Activated CD4-positive, alpha-beta T cell treated with anti-CD3 and anti-CD28 coated beads for 36 hours (primary cell): Measurements from ENCODE around the gene KCTD17. TPM values are rescaled to one million over a fixed set of nuclear protein-coding genes. Genes with fewer than 3 reads are reported as not detected.

ENCODE experiments used
- ATAC-seq: fragments of 200-7000 bp; cut with Tn5 transposase; one replicate; pipeline ENCODE4 v1.10.0; 2021; ENCODE audit warnings: mild to moderate bottlenecking, moderate library complexity
- CTCF ChIA-PET: fragments of 350-600 bp; sonication (Branson Sonifier 250); formaldehyde crosslinking; loops from one replicate; lab custom pipeline; 2021; ENCODE audit warnings: antibody characterized with exemption; lab: Charles Lee
- POLR2A ChIA-PET: fragments of 350-600 bp; sonication (Branson Sonifier 250); formaldehyde crosslinking; loops from one replicate; lab custom pipeline; 2021; ENCODE audit warnings: antibody characterized with exemption, inconsistent platforms; lab: Charles Lee
- DNase-seq: peaks from one replicate; pipeline ENCODE4 v3.0.0-alpha.2; 2020
- H3K27ac Mint-ChIP-seq: one replicate; pipeline ENCODE4 v1.8.0; 2021; ENCODE audit warnings: mixed read lengths
- H3K27me3 Mint-ChIP-seq: one replicate; pipeline ENCODE4 v1.8.0; 2021; ENCODE audit warnings: mixed read lengths
- H3K36me3 Mint-ChIP-seq: one replicate; pipeline ENCODE4 v1.8.0; 2021; ENCODE audit warnings: low read depth, mixed read lengths
- H3K4me1 Mint-ChIP-seq: one replicate; pipeline ENCODE4 v1.8.0; 2021; ENCODE audit warnings: mixed read lengths
- H3K4me3 Mint-ChIP-seq: one replicate; pipeline ENCODE4 v1.8.0; 2021; ENCODE audit warnings: mild to moderate bottlenecking, moderate library complexity, mixed read lengths
- H3K9me3 Mint-ChIP-seq: one replicate; pipeline ENCODE4 v1.8.0; 2021; ENCODE audit warnings: low read depth, mixed read lengths
- intact Hi-C, 2 experiments: fragments of 100-400 bp; cut with DNase I in 1 of 2; cut with micrococcal nuclease in 1 of 2; formaldehyde crosslinking; loops; one replicate each; pipeline versions ENCODE4 v1.14.2 to v1.15.1; 2022 to 2024; cut with DNase I, micrococcal nuclease
- total RNA-seq, 2 experiments: library from RNA; stranded (reverse); gene quantifications; one replicate each; pipeline ENCODE4 v1.2.3, GENCODE V29; 2021

Gene KCTD17, protein sequence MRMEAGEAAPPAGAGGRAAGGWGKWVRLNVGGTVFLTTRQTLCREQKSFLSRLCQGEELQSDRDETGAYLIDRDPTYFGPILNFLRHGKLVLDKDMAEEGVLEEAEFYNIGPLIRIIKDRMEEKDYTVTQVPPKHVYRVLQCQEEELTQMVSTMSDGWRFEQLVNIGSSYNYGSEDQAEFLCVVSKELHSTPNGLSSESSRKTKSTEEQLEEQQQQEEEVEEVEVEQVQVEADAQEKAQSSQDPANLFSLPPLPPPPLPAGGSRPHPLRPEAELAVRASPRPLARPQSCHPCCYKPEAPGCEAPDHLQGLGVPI
- 10 to 100 TPM; 32.5 to 36.8 TPM for total RNA-seq

DNA sequence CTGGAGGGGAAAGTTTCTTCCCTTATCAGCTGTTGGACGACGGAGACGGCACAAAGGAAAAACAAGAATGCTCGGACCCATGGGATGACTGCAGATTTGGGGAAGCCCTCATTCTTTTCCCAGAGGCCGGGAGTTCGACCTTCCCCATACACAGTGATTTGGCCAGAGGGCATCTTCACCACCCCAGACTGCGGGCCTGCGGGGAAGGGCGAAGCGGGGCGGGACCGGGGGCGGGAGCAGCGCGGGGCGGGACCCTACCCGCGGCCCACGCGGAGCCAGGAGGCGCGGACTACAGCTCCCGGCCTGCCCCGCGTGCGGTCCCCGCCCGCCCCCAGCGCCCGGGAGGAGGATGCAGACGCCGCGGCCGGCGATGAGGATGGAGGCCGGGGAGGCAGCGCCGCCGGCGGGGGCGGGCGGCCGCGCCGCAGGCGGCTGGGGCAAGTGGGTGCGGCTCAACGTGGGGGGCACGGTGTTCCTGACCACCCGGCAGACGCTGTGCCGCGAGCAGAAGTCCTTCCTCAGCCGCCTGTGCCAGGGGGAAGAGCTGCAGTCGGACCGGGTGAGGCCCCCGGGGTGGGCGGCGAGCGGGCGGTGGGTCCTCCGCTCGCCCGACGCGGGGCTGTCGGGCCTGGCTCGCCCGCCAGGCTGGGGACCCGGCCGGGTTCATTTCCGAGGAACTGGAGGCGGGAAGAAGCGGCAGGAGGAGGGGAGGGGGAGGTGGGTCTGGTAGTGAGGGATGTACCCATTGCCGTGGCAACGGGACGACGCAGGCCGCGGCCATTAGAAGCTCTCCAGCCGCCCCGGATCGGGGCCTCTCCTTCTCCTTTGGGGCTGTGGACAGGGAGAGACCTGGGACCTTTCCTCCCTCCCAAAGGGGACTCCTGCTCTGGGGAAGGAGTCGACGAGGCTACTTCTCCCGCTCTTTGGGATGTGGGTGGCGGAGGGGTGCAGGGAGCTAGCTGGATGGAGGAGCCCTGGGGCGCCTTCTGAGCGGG, at the start of gene KCTD17:
Gene KCTD17, plus strand, starts transcription at position 352 of the 995 bp plus-strand sequence. Its CDS starts 19 bp downstream, at position 371.
- ATAC-seq: peak; percentile 100
- Mint-ChIP-seq H3K4me3 (peak within 1 kb of the TSS; percentile 79), H3K27ac (peak within 1 kb of the TSS; percentile 67), H3K36me3 (no peaks in the 10 kb centered on the region), H3K27me3 (no peaks in the 10 kb centered on the region), H3K9me3 (no peaks in the 10 kb centered on the region), H3K4me1 (peaks cover 6% of the 10 kb centered on the region)
- POLR2A ChIA-PET: interaction anchor here (1.0 to 1.7 kb wide), 4 partner anchors 9 to 111 kb away, joined by 3 to 9 read pairs (median 4); no protein-coding TSS in a partner anchor
- DNase-seq: peak; percentile 90
- CTCF ChIA-PET: interaction anchor here (1.0 to 1.5 kb wide), 4 partner anchors 31 to 276 kb away, joined by 3 to 4 read pairs (median 3); partner anchors contain the start of gene IFT27
- intact Hi-C loops: loop anchor here in 1 of 2 experiments (1.0 to 5.0 kb wide), 3 partner anchors 71 to 274 kb away; partner anchors contain the start of gene IFT27

DNA sequence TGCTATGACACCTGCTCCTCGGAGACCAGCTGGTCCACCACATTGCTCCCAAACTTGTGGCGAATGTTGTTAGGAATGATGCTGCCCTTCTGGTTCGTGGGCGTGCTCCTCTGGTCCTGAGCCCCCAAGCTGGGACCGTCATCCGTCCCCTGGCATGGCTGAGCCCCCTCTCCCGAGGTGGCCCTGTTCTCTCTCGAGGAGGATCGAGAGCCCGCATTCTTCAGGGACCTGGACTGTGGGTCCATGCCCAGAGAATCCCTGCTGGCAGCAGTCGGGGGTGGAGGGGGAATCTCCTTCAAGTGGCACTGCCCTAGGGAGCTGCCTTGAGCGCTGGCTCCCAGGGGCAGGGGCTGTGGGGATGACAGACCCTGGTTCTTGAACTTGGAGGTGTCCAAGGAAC, 49.7 kb upstream of the KCTD17 start:
- no peak for DNase-seq
- no peak for ATAC-seq
- intact Hi-C loops: no loop called here
- no peak overlapping the region for H3K27ac Mint-ChIP-seq
- ChIA-PET CTCF (no interaction called here), POLR2A (no interaction called here)
- no peaks in the 10 kb centered on the region for H3K4me1 Mint-ChIP-seq
- H3K27me3 Mint-ChIP-seq: peaks cover 7% of the 10 kb centered on the region
- H3K9me3 Mint-ChIP-seq: no peaks in the 10 kb centered on the region
- H3K36me3 Mint-ChIP-seq: no peaks in the 10 kb centered on the region
- no peak overlapping the region for H3K4me3 Mint-ChIP-seq

GRCh38 chr22:37002633-37003032, 48.9 kb upstream of the KCTD17 start:
- no peaks in the 10 kb centered on the region for H3K36me3 Mint-ChIP-seq
- H3K4me1 Mint-ChIP-seq: no peaks in the 10 kb centered on the region
- DNase-seq: no peak
- H3K4me3 Mint-ChIP-seq: no peak overlapping the region
- POLR2A ChIA-PET: no interaction called here
- H3K27me3 Mint-ChIP-seq: peaks cover 7% of the 10 kb centered on the region
- H3K9me3 Mint-ChIP-seq: no peaks in the 10 kb centered on the region
- no peak overlapping the region for H3K27ac Mint-ChIP-seq
- intact Hi-C loops: no loop called here
- no peak for ATAC-seq
- CTCF ChIA-PET: interaction anchor here (0.7 kb wide), 1 partner anchor 440 kb away, joined by 4 read pairs; no protein-coding TSS in a partner anchor

- DNase-seq: no peak
- POLR2A ChIA-PET: no interaction called here
- H3K36me3 Mint-ChIP-seq: no peaks in the 10 kb centered on the region
- no peak for ATAC-seq
- peaks cover 7% of the 10 kb centered on the region for H3K27me3 Mint-ChIP-seq
- no peaks in the 10 kb centered on the region for H3K4me1 Mint-ChIP-seq
- intact Hi-C loops: no loop called here
- H3K9me3 Mint-ChIP-seq: no peaks in the 10 kb centered on the region
- H3K4me3 Mint-ChIP-seq: no peak overlapping the region
- H3K27ac Mint-ChIP-seq: no peak overlapping the region
- CTCF ChIA-PET: interaction anchor here (0.7 to 1.4 kb wide), 2 partner anchors 10 to 462 kb away, joined by 3 to 4 read pairs; no protein-coding TSS in a partner anchor
Measured at GRCh38 chr22:37007651-37008050, 43.9 kb upstream of the KCTD17 start.

DNA sequence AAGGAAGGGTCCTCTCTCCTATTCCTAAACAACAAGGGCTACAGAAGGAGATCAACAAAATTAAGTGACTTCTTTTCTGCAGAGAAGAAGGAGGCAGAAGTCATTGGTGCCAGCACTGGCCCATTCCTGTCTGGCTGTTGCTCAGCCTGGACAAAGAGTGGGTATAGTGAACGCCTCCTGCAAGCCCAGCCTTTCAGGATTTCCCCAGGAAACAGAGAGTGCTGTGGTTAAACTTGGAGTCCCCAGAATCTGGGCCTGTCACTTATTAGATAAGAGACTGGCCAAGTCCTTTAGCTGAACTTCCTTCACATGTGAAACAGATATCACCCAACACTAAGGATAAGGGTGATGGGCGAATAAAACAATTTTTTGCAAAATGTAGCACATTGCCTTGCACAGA, 43.2 kb upstream of the KCTD17 start:
- no peak for DNase-seq
- POLR2A ChIA-PET: no interaction called here
- no peaks in the 10 kb centered on the region for H3K4me1 Mint-ChIP-seq
- H3K27ac Mint-ChIP-seq: no peak overlapping the region
- no peaks in the 10 kb centered on the region for H3K36me3 Mint-ChIP-seq
- intact Hi-C loops: no loop called here
- H3K27me3 Mint-ChIP-seq: peaks cover 7% of the 10 kb centered on the region
- ATAC-seq: no peak
- no peak overlapping the region for H3K4me3 Mint-ChIP-seq
- CTCF ChIA-PET: interaction anchor here (0.6 to 1.4 kb wide), 5 partner anchors 10 to 463 kb away, joined by 3 to 4 read pairs (median 3); no protein-coding TSS in a partner anchor
- no peaks in the 10 kb centered on the region for H3K9me3 Mint-ChIP-seq

- peaks cover 7% of the 10 kb centered on the region for H3K27me3 Mint-ChIP-seq
- CTCF ChIA-PET: no interaction called here
- H3K36me3 Mint-ChIP-seq: no peaks in the 10 kb centered on the region
Measured at GRCh38 chr22:37009490-37009889, 42.1 kb upstream of the KCTD17 start.

GRCh38 chr22:37010174-37010573, 41.4 kb upstream of the KCTD17 start:
- H3K27me3 Mint-ChIP-seq: peaks cover 7% of the 10 kb centered on the region
- intact Hi-C loops: no loop called here
- ChIA-PET POLR2A (no interaction called here), CTCF (interaction anchor here (0.5 to 0.7 kb wide), 3 partner anchors 9 to 194 kb away, joined by 3 read pairs; partner anchors contain the start of gene TST)
- no peaks in the 10 kb centered on the region for H3K9me3 Mint-ChIP-seq
- H3K36me3 Mint-ChIP-seq: no peaks in the 10 kb centered on the region
- no peaks in the 10 kb centered on the region for H3K4me1 Mint-ChIP-seq
- no peak overlapping the region for H3K27ac Mint-ChIP-seq
- ATAC-seq (no peak), DNase-seq (no peak)
- H3K4me3 Mint-ChIP-seq: no peak overlapping the region

More at GRCh38 chr22:37009490-37009889, 42.1 kb upstream of the KCTD17 start:
- POLR2A ChIA-PET: no interaction called here
- H3K4me1 Mint-ChIP-seq: no peaks in the 10 kb centered on the region
- H3K27ac Mint-ChIP-seq: no peak overlapping the region
- no peaks in the 10 kb centered on the region for H3K9me3 Mint-ChIP-seq
- ATAC-seq (no peak), DNase-seq (no peak)
- H3K4me3 Mint-ChIP-seq: no peak overlapping the region
- intact Hi-C loops: no loop called here

GRCh38 chr22:37010976-37011375, 40.6 kb upstream of the KCTD17 start:
- H3K9me3 Mint-ChIP-seq: no peaks in the 10 kb centered on the region
- CTCF ChIA-PET: interaction anchor here (0.8 kb wide), 1 partner anchor 30 kb away, joined by 3 read pairs; no protein-coding TSS in a partner anchor
- DNase-seq: no peak
- H3K4me3 Mint-ChIP-seq: no peak overlapping the region
- POLR2A ChIA-PET: no interaction called here
- ATAC-seq: no peak
- no peaks in the 10 kb centered on the region for H3K36me3 Mint-ChIP-seq
- peaks cover 3% of the 10 kb centered on the region for H3K27me3 Mint-ChIP-seq
- no peaks in the 10 kb centered on the region for H3K4me1 Mint-ChIP-seq
- no peak overlapping the region for H3K27ac Mint-ChIP-seq
- intact Hi-C loops: no loop called here

DNA sequence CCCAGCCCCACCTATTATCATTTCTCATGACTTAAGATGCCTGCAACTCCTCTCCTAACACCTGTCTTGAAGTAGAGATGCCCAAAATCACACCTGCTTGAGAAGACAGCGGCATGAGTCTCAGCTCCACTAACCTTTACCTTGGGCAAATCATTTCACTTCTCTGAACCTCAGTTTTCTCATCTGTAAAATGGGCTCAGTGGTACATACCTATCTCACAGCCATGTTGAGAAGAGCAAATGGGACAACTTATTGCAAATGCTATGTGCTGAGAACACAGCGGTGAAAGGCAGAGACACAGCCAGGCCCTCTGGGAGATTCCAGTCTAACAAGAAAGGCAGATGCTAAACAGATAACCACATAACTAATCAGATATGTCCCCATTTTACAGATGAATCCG, 40.1 kb upstream of the KCTD17 start:
- Mint-ChIP-seq H3K9me3 (no peaks in the 10 kb centered on the region), H3K4me1 (no peaks in the 10 kb centered on the region), H3K27me3 (peaks cover under 1% of the 10 kb centered on the region), H3K27ac (no peak overlapping the region), H3K36me3 (no peaks in the 10 kb centered on the region), H3K4me3 (no peak overlapping the region)
- ATAC-seq (no peak), DNase-seq (no peak)
- ChIA-PET CTCF (interaction anchor here (0.8 kb wide), 1 partner anchor 29 kb away, joined by 3 read pairs; no protein-coding TSS in a partner anchor), POLR2A (no interaction called here)
- intact Hi-C loops: no loop called here

DNA sequence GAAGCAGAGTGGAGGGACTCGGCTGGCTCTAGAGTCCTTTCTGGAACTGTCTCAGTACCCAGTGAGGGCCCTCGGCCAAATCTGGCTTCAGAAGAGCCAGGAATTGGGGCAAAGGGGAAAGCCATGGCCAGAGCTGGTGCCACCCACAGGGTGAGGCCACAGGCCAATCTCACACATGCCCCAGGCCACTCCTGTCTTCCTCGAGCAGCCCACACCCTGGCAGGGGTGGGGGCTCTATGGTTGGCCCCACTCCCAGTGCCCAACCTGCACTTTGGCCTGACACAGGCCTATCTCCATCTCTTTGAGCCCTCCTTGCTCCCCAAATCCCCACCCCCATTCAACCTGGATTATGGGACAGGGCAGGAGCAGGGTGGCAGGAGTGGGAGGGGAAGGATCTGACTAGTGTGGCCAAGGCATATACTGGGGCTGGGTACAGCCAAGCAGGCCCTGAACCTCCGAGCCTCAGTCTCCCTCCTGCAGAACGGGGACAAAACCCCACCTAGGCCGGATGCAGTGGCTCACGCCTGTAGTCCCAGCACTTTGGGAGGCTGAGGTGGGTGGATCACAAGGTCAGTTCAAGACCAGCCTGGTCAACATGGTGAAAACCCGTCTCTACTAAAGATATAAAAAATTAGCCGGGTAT, 39.2 kb upstream of the KCTD17 start:
- H3K27ac Mint-ChIP-seq: no peak overlapping the region
- ChIA-PET POLR2A (no interaction called here), CTCF (no interaction called here)
- H3K4me3 Mint-ChIP-seq: no peak overlapping the region
- ATAC-seq (no peak), DNase-seq (no peak)
- no peaks in the 10 kb centered on the region for H3K36me3 Mint-ChIP-seq
- H3K4me1 Mint-ChIP-seq: no peaks in the 10 kb centered on the region
- H3K9me3 Mint-ChIP-seq: no peaks in the 10 kb centered on the region
- intact Hi-C loops: no loop called here
- H3K27me3 Mint-ChIP-seq: no peaks in the 10 kb centered on the region

- Mint-ChIP-seq H3K36me3 (no peaks in the 10 kb centered on the region), H3K9me3 (no peaks in the 10 kb centered on the region), H3K27ac (no peak overlapping the region)
Measured at GRCh38 chr22:37012956-37013355, 38.6 kb upstream of the KCTD17 start.

More at GRCh38 chr22:37012956-37013355, 38.6 kb upstream of the KCTD17 start:
- CTCF ChIA-PET: interaction anchor here (1.5 kb wide), 1 partner anchor 230 kb away, joined by 7 read pairs; no protein-coding TSS in a partner anchor
- no peak overlapping the region for H3K4me3 Mint-ChIP-seq
- no peaks in the 10 kb centered on the region for H3K27me3 Mint-ChIP-seq
- H3K4me1 Mint-ChIP-seq: no peaks in the 10 kb centered on the region
- intact Hi-C loops: no loop called here
- POLR2A ChIA-PET: no interaction called here
- DNase-seq: no peak
- no peak for ATAC-seq
